Activated naive CD4-positive, alpha-beta T cell treated with anti-CD3 and anti-CD28 coated beads for 36 hours (primary cell): ENCODE data around the gene NAPG. TPM values are rescaled to one million over a fixed set of nuclear protein-coding genes. Genes with fewer than 3 reads are reported as not detected.
A peak's percentile ranks its signal among the peaks of the same experiment; 100 is the strongest.
"Not testable (repeated sequence)": the region's sequence is repeated elsewhere in the genome, so short reads cannot be mapped to it uniquely, and the experiment has no call there.

Experiments
- CTCF ChIA-PET: fragments of 350-600 bp; sonication (Branson Sonifier 250); formaldehyde crosslinking; loops from one replicate; lab custom pipeline; 2021; ENCODE audit warnings: antibody characterized with exemption; lab: Charles Lee
- DNase-seq: peaks from one replicate; pipeline ENCODE4 v3.0.0-alpha.2; 2020
- H3K27ac Mint-ChIP-seq: one replicate; pipeline ENCODE4 v1.8.0; 2021; ENCODE audit warnings: mild to moderate bottlenecking, mixed read lengths
- H3K27me3 Mint-ChIP-seq: one replicate; pipeline ENCODE4 v1.8.0; 2021; ENCODE audit warnings: low read depth, mixed read lengths
- H3K36me3 Mint-ChIP-seq: one replicate; pipeline ENCODE4 v1.8.0; 2021; ENCODE audit warnings: low read depth, mixed read lengths
- H3K4me1 Mint-ChIP-seq: one replicate; pipeline ENCODE4 v1.8.0; 2021; ENCODE audit warnings: low read depth, mixed read lengths
- H3K4me3 Mint-ChIP-seq: one replicate; pipeline ENCODE4 v1.8.0; 2021; ENCODE audit warnings: mild to moderate bottlenecking, moderate library complexity, mixed read lengths
- H3K9me3 Mint-ChIP-seq: one replicate; pipeline ENCODE4 v1.8.0; 2021; ENCODE audit warnings: mixed read lengths
- intact Hi-C: fragments of 100-400 bp; cut with micrococcal nuclease; formaldehyde crosslinking; loops from one replicate; pipeline ENCODE4 v1.15.1; 2023
- total RNA-seq, 2 experiments: library from RNA; stranded (reverse); gene quantifications; one replicate each; pipeline ENCODE4 v1.2.3, GENCODE V29; 2021

NAPG gene
- total RNA-seq, 2 experiments from 2014 or later: 20.2 to 21.0 TPM

GRCh38 chr18:10558967-10559298 is 33.1 kb downstream of the NAPG start:
- H3K4me3 Mint-ChIP-seq: no peak overlapping the region
- CTCF ChIA-PET: interaction anchor here (1.0 to 1.3 kb wide), 2 partner anchors 13 to 197 kb away, joined by 4 read pairs; no protein-coding TSS in a partner anchor
- no peak overlapping the region for H3K27ac Mint-ChIP-seq
- DNase-seq: no peak
- peaks cover 21% of the 10 kb centered on the region for H3K36me3 Mint-ChIP-seq
- H3K9me3 Mint-ChIP-seq: no peaks in the 10 kb centered on the region
- no peaks in the 10 kb centered on the region for H3K27me3 Mint-ChIP-seq
- intact Hi-C loops: no loop called here
- peaks cover 3% of the 10 kb centered on the region for H3K4me1 Mint-ChIP-seq

DNA sequence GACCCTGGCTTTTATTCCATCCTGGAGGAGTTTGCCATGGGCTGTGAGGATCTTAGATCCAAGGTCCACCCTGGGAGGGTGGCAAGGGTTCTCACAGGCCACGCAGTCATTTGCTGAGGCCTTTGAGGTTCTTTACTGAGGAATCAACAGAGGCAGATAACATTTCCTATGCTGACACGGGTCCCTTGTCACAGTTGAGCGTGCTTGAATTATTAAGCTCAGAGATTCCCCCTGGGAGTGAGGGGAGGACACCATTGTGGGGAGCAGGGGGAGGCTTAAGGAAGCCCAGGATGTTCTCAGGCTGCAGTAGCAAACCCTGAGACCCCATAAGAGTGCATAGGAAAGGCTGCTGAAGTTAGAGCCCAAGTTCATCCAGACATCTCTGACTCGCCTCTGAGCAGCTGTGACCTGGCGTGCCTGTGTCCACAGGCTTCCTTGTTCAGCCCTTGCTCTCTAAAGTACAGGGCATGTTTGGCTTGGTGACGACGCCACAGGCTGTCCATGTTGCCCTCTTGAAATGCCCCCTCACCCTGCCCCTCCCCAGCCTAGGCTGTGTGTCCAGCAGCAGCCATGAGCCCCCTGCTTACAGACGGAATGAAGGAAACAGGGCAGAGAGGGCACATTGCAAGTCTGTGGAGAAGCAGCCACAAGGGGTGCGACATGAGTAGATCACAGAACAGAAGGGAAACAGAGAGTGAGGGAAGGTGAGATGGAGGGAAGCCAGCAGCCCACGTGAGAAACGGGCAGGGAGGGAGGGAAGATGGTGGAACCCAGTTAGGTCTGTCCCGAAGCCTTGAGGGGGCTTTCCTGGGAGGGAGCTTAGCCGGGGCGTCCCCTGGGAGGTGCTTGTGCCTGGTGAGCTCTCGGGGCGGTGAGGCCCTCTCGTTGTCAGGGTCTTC is 34.0 kb downstream of the NAPG start:
- Mint-ChIP-seq H3K4me3 (no peak overlapping the region), H3K9me3 (no peaks in the 10 kb centered on the region), H3K27me3 (no peaks in the 10 kb centered on the region), H3K27ac (no peak overlapping the region), H3K36me3 (peaks cover 13% of the 10 kb centered on the region), H3K4me1 (peaks cover 3% of the 10 kb centered on the region)
- DNase-seq: peak; percentile 51
- intact Hi-C loops: loop anchor here (1.0 to 2.0 kb wide), 3 partner anchors 227 to 993 kb away; no protein-coding TSS in a partner anchor
- CTCF ChIA-PET: interaction anchor here (0.6 to 2.1 kb wide), 20 partner anchors 9 to 589 kb away, joined by 3 to 17 read pairs (median 3); no protein-coding TSS in a partner anchor

DNA sequence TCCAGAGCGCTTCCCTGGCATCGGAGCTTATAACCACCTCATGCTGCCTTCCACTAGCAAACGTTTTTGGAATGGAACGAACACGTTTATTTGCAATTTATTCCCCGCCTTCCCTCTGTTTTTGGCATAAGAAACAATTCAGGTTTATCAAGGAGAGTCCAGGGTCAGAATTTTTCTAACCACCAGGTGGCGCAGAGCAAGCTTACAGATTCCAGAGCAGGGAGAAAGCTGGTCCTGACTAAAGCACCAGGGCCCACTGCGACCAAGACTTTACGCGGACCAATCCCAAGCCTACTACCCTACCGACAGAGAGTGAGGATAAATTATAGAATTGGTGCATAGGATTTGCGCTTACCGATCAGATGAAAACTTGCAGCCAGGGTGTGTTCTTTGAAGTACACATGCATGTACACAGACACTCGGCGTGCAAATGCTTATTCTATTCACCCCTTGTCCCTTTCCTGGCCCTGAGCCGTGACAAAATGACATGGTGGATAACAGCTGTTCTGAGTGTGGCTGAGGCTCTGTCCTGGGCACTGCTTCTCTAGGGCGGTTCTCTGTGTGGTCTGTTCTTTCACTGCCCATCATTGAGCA is 34.7 kb downstream of the NAPG start:
- peak; percentile 82 for DNase-seq
- H3K27ac Mint-ChIP-seq: no peak overlapping the region
- no peak overlapping the region for H3K4me3 Mint-ChIP-seq
- no peaks in the 10 kb centered on the region for H3K9me3 Mint-ChIP-seq
- intact Hi-C loops: loop anchor here (1.0 to 2.0 kb wide), 3 partner anchors 226 to 993 kb away; no protein-coding TSS in a partner anchor
- no peaks in the 10 kb centered on the region for H3K27me3 Mint-ChIP-seq
- CTCF ChIA-PET: interaction anchor here (0.6 to 2.1 kb wide), 19 partner anchors 9 to 589 kb away, joined by 3 to 17 read pairs (median 3); no protein-coding TSS in a partner anchor
- peaks cover 3% of the 10 kb centered on the region for H3K4me1 Mint-ChIP-seq
- peaks cover 9% of the 10 kb centered on the region for H3K36me3 Mint-ChIP-seq

DNA sequence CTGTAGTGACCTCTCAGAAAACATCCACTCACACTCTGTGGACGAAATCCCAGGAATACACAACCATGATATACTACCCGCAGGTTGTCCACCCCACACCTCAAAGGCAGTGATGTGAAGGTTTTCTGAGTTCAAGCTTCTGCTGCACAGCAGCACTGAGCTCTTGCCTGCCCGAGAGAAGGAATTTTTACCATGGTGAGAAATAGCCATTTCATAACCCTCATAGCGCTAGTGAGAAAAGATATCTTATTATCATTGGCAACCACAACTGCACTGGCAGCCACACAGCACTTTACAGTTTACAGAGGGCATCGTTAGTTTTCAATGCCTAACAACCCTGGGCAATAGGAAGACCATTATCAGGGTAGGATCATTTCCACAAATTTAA is 36.9 kb downstream of the NAPG start:
- no peaks in the 10 kb centered on the region for H3K36me3 Mint-ChIP-seq
- H3K27ac Mint-ChIP-seq: no peak overlapping the region
- CTCF ChIA-PET: interaction anchor here (1.3 kb wide), 1 partner anchor 8 kb away, joined by 4 read pairs; no protein-coding TSS in a partner anchor
- no peak overlapping the region for H3K4me3 Mint-ChIP-seq
- H3K27me3 Mint-ChIP-seq: no peaks in the 10 kb centered on the region
- peaks cover 3% of the 10 kb centered on the region for H3K4me1 Mint-ChIP-seq
- no peaks in the 10 kb centered on the region for H3K9me3 Mint-ChIP-seq
- intact Hi-C loops: no loop called here
- DNase-seq: no peak

DNA sequence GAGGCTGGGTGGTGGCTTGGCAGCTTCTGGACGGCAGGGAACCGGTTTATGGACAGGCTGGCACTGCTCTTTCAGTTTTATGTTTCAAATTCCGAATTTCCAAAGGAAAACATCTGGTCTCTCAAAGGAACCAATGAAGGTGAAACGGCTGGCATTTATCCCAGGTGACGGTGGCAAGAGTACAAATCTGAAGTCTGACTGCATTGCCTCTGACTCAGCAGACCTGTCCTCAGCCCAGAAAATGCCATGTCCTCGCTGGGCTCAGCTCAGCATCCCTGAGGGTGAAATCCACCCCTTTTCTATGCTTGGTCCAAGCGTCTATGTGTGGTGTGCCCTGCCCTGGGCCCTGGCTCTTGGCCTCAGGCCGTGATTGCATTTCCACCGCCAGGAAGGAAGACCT is 38.1 kb downstream of the NAPG start:
- intact Hi-C loops: no loop called here
- Mint-ChIP-seq H3K27ac (no peak overlapping the region), H3K4me3 (no peak overlapping the region), H3K36me3 (no peaks in the 10 kb centered on the region), H3K27me3 (no peaks in the 10 kb centered on the region), H3K9me3 (no peaks in the 10 kb centered on the region), H3K4me1 (peaks cover 3% of the 10 kb centered on the region)
- CTCF ChIA-PET: no interaction called here
- no peak for DNase-seq

- no peaks in the 10 kb centered on the region for H3K27me3 Mint-ChIP-seq
- no peaks in the 10 kb centered on the region for H3K4me1 Mint-ChIP-seq
- CTCF ChIA-PET: no interaction called here
- no peak overlapping the region for H3K27ac Mint-ChIP-seq
- intact Hi-C loops: no loop called here
- no peak overlapping the region for H3K4me3 Mint-ChIP-seq
- no peaks in the 10 kb centered on the region for H3K9me3 Mint-ChIP-seq
- no peak for DNase-seq
- no peaks in the 10 kb centered on the region for H3K36me3 Mint-ChIP-seq
Measured at GRCh38 chr18:10564975-10565773, 39.3 kb downstream of the NAPG start.

DNA sequence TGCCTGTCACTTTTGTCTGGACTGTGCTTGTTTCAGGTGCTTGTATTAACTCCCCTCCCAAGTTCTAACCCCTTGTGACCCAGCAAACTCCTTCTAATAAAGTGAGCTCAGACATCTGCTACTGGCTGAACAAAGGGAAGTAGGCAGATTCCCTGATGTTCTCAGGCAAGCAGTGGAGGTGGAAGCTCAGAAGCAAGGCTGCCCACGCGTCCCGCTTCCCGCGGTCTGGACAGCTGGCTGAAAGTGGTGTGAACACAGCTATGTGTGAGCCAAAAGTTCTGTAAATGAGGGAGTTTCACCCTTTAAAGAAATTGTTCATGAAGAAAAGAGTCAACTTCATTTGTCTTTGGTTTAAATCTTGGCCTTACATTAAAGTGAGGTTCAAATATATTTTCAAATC is 40.0 kb downstream of the NAPG start:
- no peaks in the 10 kb centered on the region for H3K9me3 Mint-ChIP-seq
- H3K4me1 Mint-ChIP-seq: no peaks in the 10 kb centered on the region
- DNase-seq: no peak
- CTCF ChIA-PET: no interaction called here
- intact Hi-C loops: no loop called here
- H3K27ac Mint-ChIP-seq: no peak overlapping the region
- no peaks in the 10 kb centered on the region for H3K36me3 Mint-ChIP-seq
- no peak overlapping the region for H3K4me3 Mint-ChIP-seq
- no peaks in the 10 kb centered on the region for H3K27me3 Mint-ChIP-seq

- no peak for DNase-seq
- Mint-ChIP-seq H3K27me3 (no peaks in the 10 kb centered on the region), H3K4me3 (no peak overlapping the region), H3K27ac (no peak overlapping the region), H3K9me3 (no peaks in the 10 kb centered on the region), H3K4me1 (no peaks in the 10 kb centered on the region), H3K36me3 (no peaks in the 10 kb centered on the region)
- CTCF ChIA-PET: no interaction called here
- intact Hi-C loops: no loop called here
Measured at GRCh38 chr18:10566390-10566789, 40.6 kb downstream of the NAPG start.

GRCh38 chr18:10569941-10570340 is 44.1 kb downstream of the NAPG start:
- H3K27me3 Mint-ChIP-seq, H3K4me1 Mint-ChIP-seq, H3K36me3 Mint-ChIP-seq, H3K9me3 Mint-ChIP-seq, DNase-seq, intact Hi-C loops, H3K4me3 Mint-ChIP-seq, H3K27ac Mint-ChIP-seq: not testable (repeated sequence)
- CTCF ChIA-PET: interaction anchor here (1.0 kb wide), 1 partner anchor 10 kb away, joined by 4 read pairs; no protein-coding TSS in a partner anchor

GRCh38 chr18:10570622-10571021 is 44.8 kb downstream of the NAPG start:
- no peaks in the 10 kb centered on the region for H3K9me3 Mint-ChIP-seq
- DNase-seq: no peak
- no peaks in the 10 kb centered on the region for H3K4me1 Mint-ChIP-seq
- no peak overlapping the region for H3K4me3 Mint-ChIP-seq
- CTCF ChIA-PET: interaction anchor here (1.5 kb wide), 1 partner anchor 11 kb away, joined by 4 read pairs; no protein-coding TSS in a partner anchor
- intact Hi-C loops: no loop called here
- no peaks in the 10 kb centered on the region for H3K27me3 Mint-ChIP-seq
- H3K36me3 Mint-ChIP-seq: no peaks in the 10 kb centered on the region
- H3K27ac Mint-ChIP-seq: no peak overlapping the region

DNA sequence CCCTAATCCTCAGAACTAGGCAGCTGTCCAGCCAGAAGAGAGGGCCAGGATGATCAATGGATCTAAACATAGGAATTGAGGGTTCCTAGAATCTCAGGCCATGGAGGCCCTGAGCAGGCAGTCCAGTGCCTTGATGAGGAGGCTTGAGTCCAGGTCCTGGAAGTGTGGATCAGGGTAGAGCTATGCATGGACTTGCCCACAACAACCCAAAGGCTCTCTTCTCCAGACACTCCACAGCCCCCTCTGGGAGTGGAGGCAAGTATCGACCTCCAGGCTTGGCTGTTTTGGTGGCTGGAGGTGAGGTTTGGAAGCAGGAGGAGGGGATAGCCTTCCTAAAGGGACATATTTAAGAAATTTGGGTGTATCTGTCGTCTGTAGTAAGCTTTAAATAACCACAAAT is 45.7 kb downstream of the NAPG start:
- CTCF ChIA-PET: interaction anchor here (0.7 to 1.5 kb wide), 3 partner anchors 9 to 12 kb away, joined by 4 read pairs; no protein-coding TSS in a partner anchor
- H3K4me1 Mint-ChIP-seq: no peaks in the 10 kb centered on the region

GRCh38 chr18:10573261-10573660 is 47.4 kb downstream of the NAPG start:
- H3K27me3 Mint-ChIP-seq, H3K4me1 Mint-ChIP-seq, H3K36me3 Mint-ChIP-seq, H3K9me3 Mint-ChIP-seq, DNase-seq, CTCF ChIA-PET, H3K4me3 Mint-ChIP-seq, intact Hi-C loops, H3K27ac Mint-ChIP-seq: not testable (repeated sequence)

More for the DNA sequence above, 45.7 kb downstream of the NAPG start:
- H3K27ac Mint-ChIP-seq: no peak overlapping the region
- no peaks in the 10 kb centered on the region for H3K36me3 Mint-ChIP-seq
- DNase-seq: no peak
- H3K9me3 Mint-ChIP-seq: no peaks in the 10 kb centered on the region
- intact Hi-C loops: no loop called here
- no peaks in the 10 kb centered on the region for H3K27me3 Mint-ChIP-seq
- no peak overlapping the region for H3K4me3 Mint-ChIP-seq
